ENCODE results near the gene OR5L2. TPM values are rescaled to one million over a fixed set of nuclear protein-coding genes. Genes with fewer than 3 reads are reported as not detected.

Gene OR5L2
- total RNA-seq (not detected), polyA plus RNA-seq (not detected)

DNA sequence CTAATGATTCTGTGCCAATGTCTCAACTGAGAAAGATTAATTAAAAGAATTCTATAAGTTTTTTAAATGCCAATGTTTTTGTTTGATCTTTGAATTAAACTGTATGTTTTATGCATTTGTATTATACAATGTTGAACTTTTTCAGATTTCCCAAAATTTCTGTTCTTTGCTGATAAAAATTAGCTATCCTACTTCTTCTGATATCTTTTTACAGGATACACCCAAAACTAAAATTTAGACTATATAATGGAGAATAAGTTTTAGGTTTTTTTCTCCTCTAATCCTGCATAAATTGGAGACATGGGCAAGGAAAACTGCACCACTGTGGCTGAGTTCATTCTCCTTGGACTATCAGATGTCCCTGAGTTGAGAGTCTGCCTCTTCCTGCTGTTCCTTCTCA, at the start of gene OR5L2:
Gene OR5L2, plus strand, starts transcription at position 301 of the 400 bp plus-strand sequence. Its CDS starts 0 bp downstream, at position 301.
- no peaks in the 10 kb centered on the region for H3K27me3 Mint-ChIP-seq
- no peaks in the 10 kb centered on the region for H3K4me1 ChIP-seq (ENCODE audit: insufficient read depth, low read length)
- no peaks in the 10 kb centered on the region for H3K4me1 Mint-ChIP-seq
- H3K27ac ChIP-seq (ENCODE audit: low read depth, low read length): no peak within 1 kb of the TSS
- POLR2A ChIA-PET: no interaction called here
- no peaks in the 10 kb centered on the region for H3K36me3 ChIP-seq (ENCODE audit: insufficient read depth, low read length)
- H3K4me3 Mint-ChIP-seq: no peak within 1 kb of the TSS
- no peak for DNase-seq
- H3K27me3 ChIP-seq (ENCODE audit: insufficient read depth, low read length, poor library complexity, severe bottlenecking): no peaks in the 10 kb centered on the region
- no peaks in the 10 kb centered on the region for H3K9me3 ChIP-seq (ENCODE audit: low read length)
- no peak within 1 kb of the TSS for H3K4me3 ChIP-seq (ENCODE audit: low read length)
- no peak within 1 kb of the TSS for H3K27ac Mint-ChIP-seq
- no peaks in the 10 kb centered on the region for H3K36me3 Mint-ChIP-seq
- peaks cover 3 to 22% (median 9%) of the 10 kb centered on the region in 5 donors for H3K9me3 Mint-ChIP-seq
- CTCF ChIA-PET: no interaction called here

DNA sequence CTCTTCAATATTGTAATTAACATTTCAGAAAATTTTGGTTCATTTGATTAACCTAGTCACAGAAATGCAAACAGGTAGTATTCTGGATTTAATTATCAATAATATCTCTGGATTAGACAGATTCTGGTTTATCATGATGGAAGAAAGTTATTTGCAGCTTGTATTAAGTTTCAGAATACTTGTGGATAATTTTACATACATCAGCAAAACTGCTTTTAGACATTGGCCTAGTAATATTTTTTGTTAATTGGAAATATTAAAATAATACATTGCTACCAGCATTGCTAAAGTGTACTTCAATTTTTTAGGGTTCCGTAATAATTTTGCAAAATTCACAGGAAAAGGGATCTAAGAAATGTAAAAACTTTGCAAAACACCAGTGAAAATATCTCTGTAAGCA, 35.4 kb upstream of the OR5L2 start:
- H3K27ac Mint-ChIP-seq: no peak overlapping the region
- ChIA-PET CTCF (no interaction called here), POLR2A (no interaction called here)
- Histone ChIP-seq H3K27me3 (ENCODE audit: insufficient read depth, low read length, poor library complexity, severe bottlenecking) (no peaks in the 10 kb centered on the region), H3K36me3 (ENCODE audit: insufficient read depth, low read length) (no peaks in the 10 kb centered on the region), H3K4me3 (ENCODE audit: low read length) (no peak overlapping the region), H3K9me3 (ENCODE audit: low read length) (no peaks in the 10 kb centered on the region), H3K27ac (ENCODE audit: low read depth, low read length) (no peak overlapping the region), H3K4me1 (ENCODE audit: insufficient read depth, low read length) (no peaks in the 10 kb centered on the region)
- DNase-seq: no peak
- no peaks in the 10 kb centered on the region for H3K4me1 Mint-ChIP-seq
- no peaks in the 10 kb centered on the region for H3K36me3 Mint-ChIP-seq
- no peak overlapping the region for H3K4me3 Mint-ChIP-seq
- no peaks in the 10 kb centered on the region for H3K27me3 Mint-ChIP-seq
- H3K9me3 Mint-ChIP-seq: peaks cover under 1 to 44% (median 10%) of the 10 kb centered on the region in 5 donors

- no peaks in the 10 kb centered on the region for H3K9me3 ChIP-seq (ENCODE audit: low read length)
- Mint-ChIP-seq H3K27me3 (no peaks in the 10 kb centered on the region), H3K4me1 (no peaks in the 10 kb centered on the region), H3K27ac (no peak overlapping the region), H3K36me3 (no peaks in the 10 kb centered on the region), H3K4me3 (no peak overlapping the region), H3K9me3 (peaks cover 0 to 37% (median 7%) of the 10 kb centered on the region in 5 donors)
- no peak for DNase-seq
- CTCF ChIA-PET: no interaction called here
- H3K36me3 ChIP-seq (ENCODE audit: insufficient read depth, low read length): no peaks in the 10 kb centered on the region
- H3K27me3 ChIP-seq (ENCODE audit: insufficient read depth, low read length, poor library complexity, severe bottlenecking): no peaks in the 10 kb centered on the region
- POLR2A ChIA-PET: no interaction called here
- no peak overlapping the region for H3K4me3 ChIP-seq (ENCODE audit: low read length)
- H3K4me1 ChIP-seq (ENCODE audit: insufficient read depth, low read length): no peaks in the 10 kb centered on the region
- no peak overlapping the region for H3K27ac ChIP-seq (ENCODE audit: low read depth, low read length)
These were observed 33.7 kb upstream of the OR5L2 start for GRCh38 chr11:55793321-55793720.

GRCh38 chr11:55795256-55795655, 31.8 kb upstream of the OR5L2 start, which contains the start of gene OR5D14:
Gene OR5D14, plus strand, starts transcription at chr11:55795556. Its CDS starts 0 bp downstream, at chr11:55795556.
- CTCF ChIA-PET: no interaction called here
- H3K9me3 ChIP-seq (ENCODE audit: low read length): no peaks in the 10 kb centered on the region
- Mint-ChIP-seq H3K27me3 (no peaks in the 10 kb centered on the region), H3K27ac (no peak within 1 kb of the TSS), H3K4me1 (no peaks in the 10 kb centered on the region), H3K9me3 (peaks cover 0 to 45% (median 12%) of the 10 kb centered on the region in 5 donors), H3K4me3 (no peak within 1 kb of the TSS), H3K36me3 (no peaks in the 10 kb centered on the region)
- no peaks in the 10 kb centered on the region for H3K36me3 ChIP-seq (ENCODE audit: insufficient read depth, low read length)
- DNase-seq: no peak
- POLR2A ChIA-PET: no interaction called here
- no peaks in the 10 kb centered on the region for H3K27me3 ChIP-seq (ENCODE audit: insufficient read depth, low read length, poor library complexity, severe bottlenecking)
- no peak within 1 kb of the TSS for H3K4me3 ChIP-seq (ENCODE audit: low read length)
- H3K4me1 ChIP-seq (ENCODE audit: insufficient read depth, low read length): no peaks in the 10 kb centered on the region
- H3K27ac ChIP-seq (ENCODE audit: low read depth, low read length): no peak within 1 kb of the TSS

- peaks cover 8 to 36% (median 14%) of the 10 kb centered on the region in 5 donors for H3K9me3 Mint-ChIP-seq
- Histone ChIP-seq H3K9me3 (ENCODE audit: low read length) (no peaks in the 10 kb centered on the region), H3K4me1 (ENCODE audit: insufficient read depth, low read length) (no peaks in the 10 kb centered on the region), H3K27ac (ENCODE audit: low read depth, low read length) (no peak overlapping the region), H3K36me3 (ENCODE audit: insufficient read depth, low read length) (no peaks in the 10 kb centered on the region), H3K4me3 (ENCODE audit: low read length) (no peak overlapping the region), H3K27me3 (ENCODE audit: insufficient read depth, low read length, poor library complexity, severe bottlenecking) (no peaks in the 10 kb centered on the region)
- POLR2A ChIA-PET: no interaction called here
- H3K27me3 Mint-ChIP-seq: no peaks in the 10 kb centered on the region
- CTCF ChIA-PET: no interaction called here
- no peak for DNase-seq
- H3K4me1 Mint-ChIP-seq: no peaks in the 10 kb centered on the region
- no peak overlapping the region for H3K27ac Mint-ChIP-seq
- H3K4me3 Mint-ChIP-seq: no peak overlapping the region
- H3K36me3 Mint-ChIP-seq: no peaks in the 10 kb centered on the region
These were observed 20.8 kb upstream of the OR5L2 start for GRCh38 chr11:55806248-55806647.

- no peaks in the 10 kb centered on the region for H3K36me3 Mint-ChIP-seq
- no peaks in the 10 kb centered on the region for H3K36me3 ChIP-seq (ENCODE audit: insufficient read depth, low read length)
- H3K27ac Mint-ChIP-seq: no peak within 1 kb of the TSS
- peaks cover 8 to 36% (median 19%) of the 10 kb centered on the region in 5 donors for H3K9me3 Mint-ChIP-seq
- ChIA-PET POLR2A (no interaction called here), CTCF (no interaction called here)
- no peaks in the 10 kb centered on the region for H3K27me3 ChIP-seq (ENCODE audit: insufficient read depth, low read length, poor library complexity, severe bottlenecking)
- no peak for DNase-seq
- no peak within 1 kb of the TSS for H3K4me3 ChIP-seq (ENCODE audit: low read length)
- no peaks in the 10 kb centered on the region for H3K4me1 ChIP-seq (ENCODE audit: insufficient read depth, low read length)
- H3K4me1 Mint-ChIP-seq: no peaks in the 10 kb centered on the region
- no peak within 1 kb of the TSS for H3K27ac ChIP-seq (ENCODE audit: low read depth, low read length)
- H3K27me3 Mint-ChIP-seq: peaks cover 0 to 1% of the 10 kb centered on the region in 2 donors
- H3K4me3 Mint-ChIP-seq: no peak within 1 kb of the TSS
- no peaks in the 10 kb centered on the region for H3K9me3 ChIP-seq (ENCODE audit: low read length)
These were observed 16.0 kb upstream of the OR5L2 start, which contains the start of gene OR5L1 for GRCh38 chr11:55811067-55811466. Gene OR5L1, plus strand, starts transcription at chr11:55811367. Its CDS starts 100 bp downstream, at chr11:55811467.

DNA sequence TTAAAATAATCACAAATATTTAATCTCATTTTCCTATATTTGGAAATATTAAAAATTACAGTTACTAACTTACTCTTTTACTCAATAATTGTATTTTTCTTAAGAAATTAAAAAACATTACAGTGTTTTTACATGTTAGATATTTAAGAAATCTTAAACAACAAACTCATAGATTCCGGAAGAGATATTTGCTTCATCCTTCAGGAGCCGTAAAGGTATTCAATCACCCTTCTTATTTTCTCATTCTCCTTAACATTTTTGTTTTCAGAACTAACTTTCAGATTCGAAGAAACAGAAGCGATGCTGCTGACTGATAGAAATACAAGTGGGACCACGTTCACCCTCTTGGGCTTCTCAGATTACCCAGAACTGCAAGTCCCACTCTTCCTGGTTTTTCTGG, 7.7 kb upstream of the OR5L2 start, which contains the start of gene OR5D18:
Gene OR5D18, plus strand, starts transcription at position 301 of the 400 bp plus-strand sequence. Its CDS starts 0 bp downstream, at position 301.
- no peak within 1 kb of the TSS for H3K27ac ChIP-seq (ENCODE audit: low read depth, low read length)
- no peak within 1 kb of the TSS for H3K4me3 ChIP-seq (ENCODE audit: low read length)
- Mint-ChIP-seq H3K4me1 (no peaks in the 10 kb centered on the region), H3K9me3 (peaks cover 11 to 39% (median 24%) of the 10 kb centered on the region in 5 donors), H3K27me3 (peaks cover 0 to 1% of the 10 kb centered on the region in 2 donors), H3K36me3 (no peaks in the 10 kb centered on the region), H3K4me3 (no peak within 1 kb of the TSS), H3K27ac (peak within 1 kb of the TSS in 1 of 8 donors; percentile 70)
- no peaks in the 10 kb centered on the region for H3K36me3 ChIP-seq (ENCODE audit: insufficient read depth, low read length)
- H3K27me3 ChIP-seq (ENCODE audit: insufficient read depth, low read length, poor library complexity, severe bottlenecking): no peaks in the 10 kb centered on the region
- H3K4me1 ChIP-seq (ENCODE audit: insufficient read depth, low read length): no peaks in the 10 kb centered on the region
- no peak for DNase-seq
- H3K9me3 ChIP-seq (ENCODE audit: low read length): peaks cover 8% of the 10 kb centered on the region
- ChIA-PET POLR2A (no interaction called here), CTCF (no interaction called here)

DNA sequence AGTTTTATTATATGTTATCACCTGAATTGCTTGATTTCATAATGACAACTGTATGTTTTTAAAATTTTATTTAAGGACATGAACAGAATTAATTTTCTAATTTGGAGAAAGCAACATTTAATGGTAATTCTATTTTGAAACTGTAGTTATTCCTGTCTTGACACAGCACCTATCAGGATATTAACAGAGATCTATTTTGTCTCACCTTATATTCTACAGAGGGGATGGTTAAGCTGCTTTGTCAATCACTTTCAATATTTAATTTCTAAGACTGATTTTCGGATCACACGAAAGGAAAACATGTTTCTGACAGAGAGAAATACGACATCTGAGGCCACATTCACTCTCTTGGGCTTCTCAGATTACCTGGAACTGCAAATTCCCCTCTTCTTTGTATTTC, 11.4 kb downstream of the OR5L2 start, which contains the start of gene OR5D16:
Gene OR5D16, plus strand, starts transcription at position 301 of the 400 bp plus-strand sequence. Its CDS starts 0 bp downstream, at position 301.
- Mint-ChIP-seq H3K4me3 (no peak within 1 kb of the TSS), H3K9me3 (peaks cover 12 to 33% (median 17%) of the 10 kb centered on the region in 5 donors), H3K27ac (no peak within 1 kb of the TSS), H3K36me3 (no peaks in the 10 kb centered on the region), H3K27me3 (no peaks in the 10 kb centered on the region), H3K4me1 (no peaks in the 10 kb centered on the region)
- Histone ChIP-seq H3K9me3 (ENCODE audit: low read length) (no peaks in the 10 kb centered on the region), H3K36me3 (ENCODE audit: insufficient read depth, low read length) (no peaks in the 10 kb centered on the region), H3K4me3 (ENCODE audit: low read length) (no peak within 1 kb of the TSS), H3K27ac (ENCODE audit: low read depth, low read length) (no peak within 1 kb of the TSS), H3K27me3 (ENCODE audit: insufficient read depth, low read length, poor library complexity, severe bottlenecking) (no peaks in the 10 kb centered on the region), H3K4me1 (ENCODE audit: insufficient read depth, low read length) (no peaks in the 10 kb centered on the region)
- POLR2A ChIA-PET: no interaction called here
- DNase-seq: no peak
- CTCF ChIA-PET: no interaction called here
